OCI-LY1 (cell line): ENCODE measurements around the gene FHIT.

Experiments
- H2AFZ ChIP-seq: fragments of 200-600 bp; sonication (generic), shearing (Covaris generic); 2 replicates; pipeline ENCODE4 v1.6.0; 2014; ENCODE audit warnings: antibody characterized with exemption, mild to moderate bottlenecking, low read length
- H3F3A ChIP-seq: fragments of 200-600 bp; sonication (generic), shearing (Covaris generic); 2 replicates; pipeline ENCODE4 v1.6.0; 2014; ENCODE audit warnings: mild to moderate bottlenecking, antibody characterized with exemption, low read length, moderate library complexity; ENCODE audit not compliant: insufficient read depth
- H3K27ac ChIP-seq: fragments of 200-600 bp; sonication (generic); 2 replicates; pipeline ENCODE4 v1.5.1; 2014; ENCODE audit warnings: low read length, mixed run types, mild to moderate bottlenecking, low read depth; ENCODE audit not compliant: poor library complexity, severe bottlenecking
- H3K27me3 ChIP-seq: fragments of 200-600 bp; sonication (generic); 2 replicates; pipeline ENCODE4 v1.6.0; 2014; ENCODE audit warnings: antibody characterized with exemption, mild to moderate bottlenecking, low read length, moderate library complexity; ENCODE audit not compliant: insufficient read depth
- H3K36me3 ChIP-seq: fragments of 200-600 bp; sonication (generic); 2 replicates; pipeline ENCODE4 v1.6.1; 2014; ENCODE audit warnings: mild to moderate bottlenecking, antibody characterized with exemption, low read length, moderate library complexity, mixed read lengths; ENCODE audit not compliant: insufficient read depth
- H3K4me1 ChIP-seq: fragments of 200-600 bp; sonication (generic); 2 replicates; pipeline ENCODE4 v1.5.1; 2014; ENCODE audit warnings: mild to moderate bottlenecking, low read length, moderate library complexity; ENCODE audit not compliant: insufficient read depth, severe bottlenecking
- H3K4me2 ChIP-seq: fragments of 200-600 bp; sonication (generic), shearing (Covaris generic); 2 replicates; pipeline ENCODE4 v1.6.1; 2014; ENCODE audit warnings: low read length
- H3K4me3 ChIP-seq: fragments of 200-600 bp; sonication (generic); 2 replicates; pipeline ENCODE4 v1.5.1; 2014; ENCODE audit warnings: low read length, low read depth, mild to moderate bottlenecking, mixed read lengths; ENCODE audit not compliant: poor library complexity, severe bottlenecking
- H3K79me2 ChIP-seq: fragments of 200-600 bp; shearing (Covaris generic); 2 replicates; pipeline ENCODE4 v1.6.1; 2016; ENCODE audit warnings: mixed run types, low read length, mixed read lengths; ENCODE audit not compliant: insufficient read depth
- H3K9ac ChIP-seq: fragments of 200-600 bp; sonication (generic), shearing (Covaris generic); 2 replicates; pipeline ENCODE4 v1.6.1; 2014; ENCODE audit warnings: mild to moderate bottlenecking, low read length, mixed read lengths
- H3K9me2 ChIP-seq: fragments of 200-600 bp; sonication (generic), shearing (Covaris generic); 2 replicates; pipeline ENCODE4 v1.6.1; 2014; ENCODE audit warnings: low read depth, mild to moderate bottlenecking, low read length, mixed read lengths
- H3K9me3 ChIP-seq: fragments of 200-600 bp; shearing (Covaris generic); 2 replicates; pipeline ENCODE4 v1.6.1; 2014; ENCODE audit warnings: low read length, mixed read lengths
- H4K20me1 ChIP-seq: fragments of 200-600 bp; sonication (generic), shearing (Covaris generic); 2 replicates; pipeline ENCODE4 v1.6.0; 2016; ENCODE audit warnings: mild to moderate bottlenecking, low read length; ENCODE audit not compliant: insufficient read depth
- EZH2 ChIP-seq: fragments of 200-600 bp; sonication (generic), shearing (Covaris generic); IDR thresholded peaks from 2 replicates; pipeline ENCODE4 v1.8.0; 2017; ENCODE audit warnings: borderline replicate concordance, mixed run types, mild to moderate bottlenecking, antibody characterized with exemption, low read length, moderate library complexity, mixed read lengths
- TF ChIP-seq, protein P1 (sequence below): fragments of 200-600 bp; sonication (generic), shearing (Covaris generic); IDR thresholded peaks from 2 replicates; pipeline ENCODE4 v1.5.1; 2017; ENCODE audit warnings: mild to moderate bottlenecking, antibody characterized with exemption, low read length, moderate library complexity, mixed read lengths

Gene FHIT

DNA sequence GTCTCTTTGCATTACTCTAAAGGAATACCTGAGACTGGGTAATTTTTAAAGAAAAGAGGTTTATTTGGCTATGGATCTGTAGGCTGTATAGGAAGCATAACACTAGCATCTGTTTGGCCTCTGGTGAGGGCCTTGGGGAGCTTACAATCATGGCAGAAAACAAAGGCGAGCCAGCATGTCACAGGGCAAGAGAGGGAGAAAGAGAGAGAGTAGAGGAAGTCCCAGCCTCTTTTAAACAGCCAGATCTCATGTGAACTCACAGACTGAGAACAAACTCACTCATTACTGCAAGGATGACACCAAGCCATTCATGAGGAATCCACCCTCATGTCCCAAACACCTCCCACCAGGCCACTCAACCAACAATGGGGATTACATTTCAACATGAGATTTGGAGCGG is 974.6 kb downstream of the FHIT start:
- H2AFZ ChIP-seq: no peak overlapping the region

DNA sequence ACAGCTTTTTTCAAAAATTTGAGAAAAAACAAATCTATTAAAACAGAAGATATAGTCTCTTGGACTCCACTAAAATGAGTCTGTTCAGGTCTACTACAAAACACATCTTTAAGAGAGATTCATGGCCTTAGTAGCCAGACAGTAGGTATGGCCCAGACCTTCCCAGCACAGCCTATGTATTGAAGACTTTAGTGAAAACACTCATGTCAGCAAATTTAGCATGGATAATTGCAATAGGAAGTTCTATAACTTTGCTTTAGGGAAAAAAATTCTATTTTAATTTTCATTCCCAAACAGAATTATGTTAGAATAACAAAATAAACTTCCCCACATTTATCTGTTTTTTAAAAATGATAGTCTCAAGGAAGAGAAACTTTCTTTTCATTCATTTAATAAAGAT is 976.6 kb downstream of the FHIT start:
- H3K79me2 ChIP-seq: no peaks in the 10 kb centered on the region
- H4K20me1 ChIP-seq: no peaks in the 10 kb centered on the region
- H3K36me3 ChIP-seq: no peaks in the 10 kb centered on the region
- H3K27me3 ChIP-seq: no peaks in the 10 kb centered on the region
- no peak overlapping the region for H3K4me3 ChIP-seq
- H3K9ac ChIP-seq: no peak overlapping the region
- no peak overlapping the region for H3K27ac ChIP-seq
- no peak overlapping the region for H3K4me2 ChIP-seq
- no peak overlapping the region for H2AFZ ChIP-seq
- H3F3A ChIP-seq: no peaks in the 10 kb centered on the region
- H3K9me2 ChIP-seq: no peaks in the 10 kb centered on the region
- no peaks in the 10 kb centered on the region for H3K4me1 ChIP-seq
- no peaks in the 10 kb centered on the region for H3K9me3 ChIP-seq
- TF ChIP-seq, protein P1, sequence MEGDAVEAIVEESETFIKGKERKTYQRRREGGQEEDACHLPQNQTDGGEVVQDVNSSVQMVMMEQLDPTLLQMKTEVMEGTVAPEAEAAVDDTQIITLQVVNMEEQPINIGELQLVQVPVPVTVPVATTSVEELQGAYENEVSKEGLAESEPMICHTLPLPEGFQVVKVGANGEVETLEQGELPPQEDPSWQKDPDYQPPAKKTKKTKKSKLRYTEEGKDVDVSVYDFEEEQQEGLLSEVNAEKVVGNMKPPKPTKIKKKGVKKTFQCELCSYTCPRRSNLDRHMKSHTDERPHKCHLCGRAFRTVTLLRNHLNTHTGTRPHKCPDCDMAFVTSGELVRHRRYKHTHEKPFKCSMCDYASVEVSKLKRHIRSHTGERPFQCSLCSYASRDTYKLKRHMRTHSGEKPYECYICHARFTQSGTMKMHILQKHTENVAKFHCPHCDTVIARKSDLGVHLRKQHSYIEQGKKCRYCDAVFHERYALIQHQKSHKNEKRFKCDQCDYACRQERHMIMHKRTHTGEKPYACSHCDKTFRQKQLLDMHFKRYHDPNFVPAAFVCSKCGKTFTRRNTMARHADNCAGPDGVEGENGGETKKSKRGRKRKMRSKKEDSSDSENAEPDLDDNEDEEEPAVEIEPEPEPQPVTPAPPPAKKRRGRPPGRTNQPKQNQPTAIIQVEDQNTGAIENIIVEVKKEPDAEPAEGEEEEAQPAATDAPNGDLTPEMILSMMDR: no peak
- TF ChIP-seq EZH2: no peak

More for the DNA sequence above, 974.6 kb downstream of the FHIT start:
- Histone ChIP-seq H3K9ac (no peak overlapping the region), H3K4me1 (no peaks in the 10 kb centered on the region), H3K4me2 (no peak overlapping the region), H3K27ac (no peak overlapping the region), H3K79me2 (no peaks in the 10 kb centered on the region), H3K36me3 (no peaks in the 10 kb centered on the region), H3K9me2 (no peaks in the 10 kb centered on the region), H4K20me1 (no peaks in the 10 kb centered on the region), H3F3A (no peaks in the 10 kb centered on the region), H3K9me3 (no peaks in the 10 kb centered on the region), H3K27me3 (no peaks in the 10 kb centered on the region), H3K4me3 (no peak overlapping the region)
- TF ChIP-seq, protein P1: no peak
- no peak for TF ChIP-seq EZH2

DNA sequence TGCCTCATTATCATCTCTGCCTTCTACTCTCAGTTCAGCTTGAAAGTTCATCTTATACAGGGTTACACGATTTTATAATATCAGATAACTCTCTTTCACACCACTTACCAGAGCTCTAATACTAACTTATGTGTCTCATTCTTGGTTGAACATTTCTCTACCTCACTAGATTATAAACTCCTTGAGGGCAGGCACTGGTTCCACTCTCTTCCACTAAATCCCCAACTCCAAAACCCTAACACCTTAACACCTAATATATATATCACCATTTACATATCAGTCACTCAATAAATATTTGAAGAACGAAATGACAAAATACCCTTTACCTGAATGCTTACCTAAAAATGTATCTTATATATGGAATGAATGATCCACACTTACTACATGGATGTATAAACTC is 977.2 kb downstream of the FHIT start:
- Histone ChIP-seq H2AFZ (no peak overlapping the region), H3K4me2 (no peak overlapping the region), H3K4me1 (no peaks in the 10 kb centered on the region), H3K4me3 (no peak overlapping the region), H3K79me2 (no peaks in the 10 kb centered on the region), H3K9me2 (no peaks in the 10 kb centered on the region), H3K9ac (no peak overlapping the region), H3K27me3 (no peaks in the 10 kb centered on the region), H3K27ac (no peak overlapping the region), H3K36me3 (no peaks in the 10 kb centered on the region), H4K20me1 (no peaks in the 10 kb centered on the region), H3K9me3 (no peaks in the 10 kb centered on the region), H3F3A (no peaks in the 10 kb centered on the region)
- TF ChIP-seq EZH2: no peak
- TF ChIP-seq, protein P1: no peak
